Raji (cell line): ENCODE measurements around the gene KRT3.

Experiments used
- POLR2A ChIP-seq: IDR thresholded peaks from 2 replicates; pipeline ENCODE4 v1.6.1; 2011; ENCODE audit warnings: low read depth, low read length, control low read depth; ENCODE audit not compliant: insufficient read depth

KRT3 gene

GRCh38 chr12:52741375-52742195, 54.3 kb downstream of the KRT3 start:
- no peak for TF ChIP-seq POLR2A

DNA sequence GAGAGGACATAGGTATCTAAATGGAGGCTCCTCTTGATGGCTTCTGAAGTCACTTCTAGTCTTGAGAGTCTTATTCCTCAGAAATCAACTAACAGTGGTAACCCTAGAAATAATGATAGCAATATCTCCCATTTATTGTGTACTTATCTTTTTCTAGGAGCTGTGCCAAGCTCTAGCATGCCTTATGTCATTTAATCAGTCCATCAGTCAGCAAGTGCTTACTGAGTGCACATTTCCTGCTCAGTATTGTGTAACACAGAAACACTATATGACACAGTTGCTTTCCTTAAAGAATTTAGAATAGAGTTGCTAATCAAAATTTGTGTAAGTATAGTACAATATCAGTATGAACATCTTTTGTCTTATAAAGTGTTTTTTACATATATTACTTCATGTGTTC, 55.3 kb downstream of the KRT3 start:
- no peak for TF ChIP-seq POLR2A

DNA sequence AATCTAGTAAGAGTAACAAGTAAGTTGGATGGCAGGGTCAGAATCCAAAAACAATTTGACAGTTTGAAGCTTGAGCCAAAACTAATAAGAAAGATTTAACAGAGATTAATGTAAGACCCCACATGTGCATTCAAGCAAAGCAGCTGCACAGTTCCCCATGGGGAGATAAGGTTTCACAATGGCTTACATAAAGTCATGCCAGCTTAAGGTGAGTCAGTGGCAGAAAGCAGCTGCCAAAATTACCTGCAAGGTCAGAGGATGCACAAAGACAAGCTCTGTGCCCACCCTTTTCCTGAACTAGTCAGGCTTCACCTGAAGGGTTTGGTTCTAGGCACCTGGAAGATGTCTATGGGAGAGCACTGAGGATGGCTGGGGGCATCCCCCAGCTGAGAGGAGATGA, 56.0 kb downstream of the KRT3 start:
- TF ChIP-seq POLR2A = no peak
